NCI-H1694 (cell line): Measurements from ENCODE around the gene ABCA2.

Experiments
- DNase-seq: peaks from one replicate; lab custom pipeline; 2025; lab: John Stamatoyannopoulos, UW

Gene ABCA2

DNA sequence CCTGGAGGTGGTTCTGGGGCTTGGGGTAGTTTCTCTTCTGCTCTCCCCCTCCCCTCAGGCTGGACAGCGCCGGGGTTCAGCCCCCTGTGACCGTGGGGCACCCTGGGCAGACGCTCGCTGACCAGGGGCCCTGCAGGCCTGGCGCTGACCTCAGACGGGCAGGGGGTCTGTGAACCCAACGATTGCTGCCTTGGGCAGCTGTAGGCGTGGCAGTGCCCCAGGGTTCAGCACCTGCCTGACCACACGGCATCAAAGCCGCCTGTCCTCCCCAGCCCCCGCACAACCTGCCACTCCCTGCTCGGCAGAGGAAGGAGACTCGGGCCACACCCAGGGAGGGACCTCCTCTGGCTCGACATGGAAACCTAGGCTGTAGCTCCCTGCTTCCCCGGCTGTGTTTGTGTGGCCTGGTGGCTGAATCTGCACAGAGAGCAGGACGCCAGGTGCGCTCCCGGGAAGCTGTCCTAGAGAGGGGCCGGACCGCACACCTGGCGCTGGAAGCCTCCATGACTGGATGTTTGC lies 63.8 kb downstream of the ABCA2 start:
- DNase-seq: no peak

DNA sequence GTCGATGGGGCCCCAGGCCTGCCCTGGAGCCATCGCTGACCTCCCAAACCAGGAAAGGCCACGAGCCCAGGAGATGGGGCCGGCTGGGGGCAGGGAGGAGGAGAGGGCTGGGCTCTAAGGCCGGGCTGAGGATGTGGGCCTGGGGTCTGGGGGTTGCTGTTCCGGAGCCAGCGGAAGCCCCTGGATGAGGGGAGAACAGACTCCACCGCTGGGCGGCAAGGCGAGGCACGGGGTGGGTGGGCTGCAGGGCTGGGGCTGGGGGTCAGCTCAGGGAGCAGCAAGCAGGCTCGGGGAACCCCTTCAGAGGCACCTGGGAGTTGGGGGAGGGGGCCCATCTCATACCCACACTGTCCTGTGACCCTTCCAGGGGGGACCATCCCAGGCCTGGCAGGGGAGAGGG lies 64.3 kb downstream of the ABCA2 start:
- DNase-seq: no peak

DNA sequence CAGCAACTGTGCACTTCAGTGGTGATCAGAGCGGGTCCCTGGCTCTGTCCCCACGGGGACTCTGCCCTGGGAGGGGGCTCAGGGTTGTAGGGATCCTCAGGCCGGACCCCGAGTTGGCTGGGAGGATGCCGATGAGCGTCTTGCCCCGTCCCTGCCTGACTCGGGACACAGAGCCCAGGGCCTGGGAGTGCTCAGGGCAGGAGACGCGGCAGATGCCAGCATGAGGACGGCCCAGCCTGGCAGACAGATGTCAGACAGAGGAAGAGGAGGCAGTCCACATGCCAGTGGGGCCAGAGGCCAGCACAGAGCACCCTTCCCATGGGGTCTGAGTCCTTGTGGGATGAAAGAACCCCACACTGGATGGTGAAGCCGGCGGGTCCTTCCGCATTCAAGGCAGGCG lies 64.7 kb downstream of the ABCA2 start:
- DNase-seq: no peak

GRCh38 chr9:136962701-136963248 lies 65.3 kb downstream of the ABCA2 start:
- no peak for DNase-seq

DNA sequence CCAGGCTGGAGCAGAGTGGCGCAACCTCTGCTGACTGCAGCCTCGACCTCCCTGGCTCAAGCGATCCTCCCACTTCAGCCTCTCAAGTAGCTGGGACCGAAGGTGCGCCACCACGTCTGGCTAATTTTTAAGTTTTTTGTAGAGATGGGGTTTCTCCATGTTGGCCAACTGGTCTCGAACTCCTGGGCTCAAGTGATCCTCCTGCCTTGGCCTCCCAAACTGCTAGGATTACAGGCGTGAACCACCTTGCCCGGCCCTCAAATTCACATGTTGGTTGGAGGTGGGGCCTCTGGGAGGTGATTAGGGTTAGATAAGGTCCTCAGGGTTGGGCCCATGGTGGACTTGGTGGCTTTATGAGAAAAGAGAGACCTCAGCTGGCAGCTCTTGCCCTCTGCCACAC lies 65.9 kb downstream of the ABCA2 start:
- no peak for DNase-seq

DNA sequence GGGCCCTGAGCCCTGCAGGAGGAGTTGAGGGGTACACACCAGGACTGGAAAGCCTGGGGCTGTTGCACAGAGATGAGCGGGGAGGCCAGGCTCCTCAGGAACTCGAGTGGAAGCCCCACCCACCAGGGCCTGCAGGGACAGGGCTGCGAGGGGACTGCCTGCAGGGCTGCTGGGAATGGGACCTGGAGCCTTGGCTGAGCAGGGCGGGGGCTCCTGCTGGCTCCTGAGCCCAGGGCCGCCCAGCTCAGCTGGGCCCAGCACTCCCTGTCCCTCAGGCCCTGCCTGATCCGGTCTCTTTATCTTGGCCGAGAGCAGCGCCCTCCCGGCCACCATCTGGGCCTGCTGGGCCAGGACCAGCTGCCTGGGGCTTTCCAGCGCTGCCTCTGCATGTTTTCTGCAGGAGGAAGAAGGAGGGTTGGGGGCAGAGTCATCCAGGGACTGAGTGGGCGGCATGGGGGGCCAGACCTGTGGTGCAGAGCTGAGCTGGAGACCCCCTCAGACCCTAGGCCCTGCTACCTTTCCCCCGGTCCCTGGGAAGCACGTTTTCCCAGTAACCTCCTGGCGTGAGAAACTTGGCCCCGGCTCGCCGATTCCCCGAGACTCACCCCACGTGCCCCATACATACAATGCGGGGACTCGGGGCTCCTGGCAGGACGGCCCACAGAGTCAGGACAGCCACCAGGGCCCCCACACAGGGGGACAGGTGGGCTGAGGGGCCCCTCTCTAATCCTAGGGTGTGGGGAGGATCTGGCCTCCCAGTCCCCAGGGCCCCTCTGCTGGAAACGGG lies 66.6 kb downstream of the ABCA2 start:
- no peak for DNase-seq

DNA sequence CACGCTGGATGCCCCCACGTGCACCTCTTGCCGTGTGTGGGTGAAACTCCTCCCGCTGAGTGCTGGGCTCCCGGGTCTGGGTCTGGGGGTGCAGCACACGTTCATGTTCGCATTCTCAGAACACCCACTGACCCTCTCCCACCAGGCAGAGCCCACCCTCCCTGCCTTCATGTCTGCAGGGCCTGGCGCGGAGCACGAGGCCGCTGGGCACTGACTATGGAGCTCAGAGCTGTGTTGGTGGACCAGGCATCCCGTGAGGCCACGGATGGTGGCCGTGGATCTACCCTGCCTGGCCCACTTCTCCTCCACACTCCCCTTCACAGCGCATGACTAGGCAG lies 67.1 kb downstream of the ABCA2 start:
- no peak for DNase-seq

GRCh38 chr9:136960212-136960937 lies 67.7 kb downstream of the ABCA2 start:
- DNase-seq: no peak

- DNase-seq: no peak
Measured at GRCh38 chr9:136958898-136959850, 68.9 kb downstream of the ABCA2 start.

- DNase-seq: no peak
Measured at GRCh38 chr9:136958473-136958872, 69.6 kb downstream of the ABCA2 start.

DNA sequence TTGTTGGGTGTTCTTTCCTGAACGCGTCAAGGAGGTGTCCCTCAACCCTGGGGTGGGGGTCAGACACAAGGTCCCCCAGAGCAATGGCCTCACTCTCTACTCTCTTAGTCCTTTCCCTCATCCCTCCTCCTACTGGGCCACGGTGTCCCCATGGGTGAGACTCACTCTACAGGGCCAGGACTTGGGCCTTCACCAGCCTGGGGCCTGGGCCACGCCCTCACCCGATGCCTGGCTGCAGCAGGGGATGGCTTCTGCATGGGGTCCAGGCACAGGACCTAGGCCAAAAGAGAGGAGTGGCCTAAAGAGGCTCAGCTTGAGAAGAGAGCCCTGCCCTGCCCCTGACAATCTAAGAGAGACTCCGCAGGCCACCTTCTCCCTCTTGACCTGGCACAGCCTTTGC lies 70.1 kb downstream of the ABCA2 start:
- no peak for DNase-seq

DNA sequence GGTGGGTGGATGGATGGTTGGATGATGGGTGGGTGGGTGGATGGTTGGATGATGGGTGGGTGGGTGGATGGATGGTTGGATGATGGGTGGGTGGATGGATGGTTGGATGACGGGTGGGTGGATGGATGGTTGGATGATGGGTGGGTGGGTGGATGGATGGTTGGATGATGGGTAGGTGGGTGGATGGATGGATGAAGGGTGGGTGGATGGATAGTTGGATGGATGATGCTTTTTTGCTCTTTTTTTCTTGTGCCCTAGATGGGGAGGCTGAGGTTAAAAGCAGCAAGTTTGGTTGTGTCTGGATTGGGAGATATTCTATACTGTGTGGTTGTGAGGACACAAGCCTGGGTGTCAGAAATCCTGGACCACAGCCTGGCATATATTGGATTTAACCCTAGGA lies 70.6 kb downstream of the ABCA2 start:
- DNase-seq: no peak
